IMR-90 (cell line): Measurements from ENCODE around the gene SMC1B. TPM values are rescaled to one million over a fixed set of nuclear protein-coding genes. Genes with fewer than 3 reads are reported as not detected.

Source experiments
- ATAC-seq: fragments of 200-7000 bp; cut with Tn5 transposase; 2 replicates; pipeline ENCODE4 v1.9.1; 2020; ENCODE audit warnings: low read depth, mild to moderate bottlenecking, moderate library complexity
- BruUV-seq: library from RNA; stranded (reverse); fragments of 400-500 nt; replicated peaks from 2 replicates; lab custom pipeline; 2021; lab: Mats Ljungman, UMichigan
- CTCF ChIA-PET: fragments of 300-600 bp; formaldehyde crosslinking; extraction: SDS; loops from one replicate; lab custom pipeline; 2021; ENCODE audit warnings: antibody characterized with exemption; lab: Yijun Ruan, JAX
- POLR2A ChIA-PET: fragments of 300-600 bp; sonication (Branson Sonifier 250); formaldehyde crosslinking; loops from one replicate; lab custom pipeline; 2022; ENCODE audit warnings: antibody characterized with exemption; ENCODE audit not compliant: unreplicated experiment; lab: Charles Lee
- DNase-seq: peaks from one replicate; pipeline ENCODE4 v3.0.0; 2013
- H2AFZ ChIP-seq: replicated peaks from 2 replicates; pipeline ENCODE3; 2013; ENCODE audit warnings: low read length, mild to moderate bottlenecking; ENCODE audit not compliant: poor library complexity
- H2AK5ac ChIP-seq: 2 replicates; pipeline ENCODE4 v1.6.1; 2013; ENCODE audit warnings: low read depth, low read length, inconsistent platforms
- H2AK9ac ChIP-seq: replicated peaks from 2 replicates; pipeline ENCODE3; 2013; ENCODE audit warnings: mild to moderate bottlenecking, low read depth, low read length, moderate library complexity; ENCODE audit not compliant: poor library complexity
- H2BK120ac ChIP-seq: 2 replicates; pipeline ENCODE4 v1.6.1; 2013; ENCODE audit warnings: low read depth, low read length, inconsistent platforms
- H2BK15ac ChIP-seq: 3 replicates; pipeline ENCODE4 v1.6.1; 2013; ENCODE audit warnings: low read depth, low read length, inconsistent platforms
- H2BK20ac ChIP-seq: 2 replicates; pipeline ENCODE4 v1.6.1; 2013; ENCODE audit warnings: low read depth, mild to moderate bottlenecking, inconsistent platforms, low read length, moderate library complexity
- H2BK5ac ChIP-seq: 2 replicates; pipeline ENCODE4 v1.6.1; 2013; ENCODE audit warnings: mild to moderate bottlenecking, low read depth, low read length, inconsistent platforms; ENCODE audit not compliant: poor library complexity, severe bottlenecking
- H3K14ac ChIP-seq: replicated peaks from 2 replicates; pipeline ENCODE4 v1.6.1; 2013; ENCODE audit warnings: low read depth, low read length, inconsistent platforms
- H3K18ac ChIP-seq: 2 replicates; pipeline ENCODE4 v1.6.1; 2013; ENCODE audit warnings: low read depth, low read length, control low read depth
- H3K23ac ChIP-seq: 2 replicates; pipeline ENCODE4 v1.6.1; 2013; ENCODE audit warnings: low read depth, low read length, inconsistent platforms
- H3K27ac ChIP-seq: 2 replicates; pipeline ENCODE4 v1.5.1; 2013; ENCODE audit warnings: mild to moderate bottlenecking, control low read depth, low read length; ENCODE audit not compliant: insufficient read depth
- H3K27me3 ChIP-seq: 2 replicates; pipeline ENCODE4 v1.6.1; 2013; ENCODE audit warnings: low read length; ENCODE audit not compliant: control insufficient read depth, insufficient read depth
- H3K36me3 ChIP-seq: 2 replicates; pipeline ENCODE4 v1.6.1; 2013; ENCODE audit warnings: low read length, mixed read lengths; ENCODE audit not compliant: control insufficient read depth, insufficient read depth
- H3K4ac ChIP-seq: 2 replicates; pipeline ENCODE4 v1.6.1; 2013; ENCODE audit warnings: low read depth, low read length, inconsistent platforms
- H3K4me1 ChIP-seq: 2 replicates; pipeline ENCODE4 v1.6.1; 2013; ENCODE audit warnings: low read length, mixed read lengths; ENCODE audit not compliant: control insufficient read depth, insufficient read depth
- H3K4me2 ChIP-seq: 2 replicates; pipeline ENCODE4 v1.6.1; 2013; ENCODE audit warnings: low read depth, mild to moderate bottlenecking, control low read depth, low read length, moderate library complexity
- H3K4me3 ChIP-seq: 2 replicates; pipeline ENCODE4 v1.5.1; 2013; ENCODE audit warnings: low read depth, mild to moderate bottlenecking, control low read depth, low read length, moderate library complexity; ENCODE audit not compliant: insufficient read depth
- H3K56ac ChIP-seq: 2 replicates; pipeline ENCODE4 v1.6.1; 2013; ENCODE audit warnings: low read length, inconsistent platforms; ENCODE audit not compliant: insufficient read depth; ENCODE audit errors: extremely low read depth
- H3K79me1 ChIP-seq, 2 experiments: 2 replicates each; pipeline ENCODE4 v1.6.1; 2013; ENCODE audit warnings: low read length in 2 of 2, inconsistent platforms in 1 of 2, low read depth in 1 of 2
- H3K9ac ChIP-seq: 2 replicates; pipeline ENCODE4 v1.6.1; 2013; ENCODE audit warnings: low read depth, low read length, control low read depth
- H3K9me1 ChIP-seq: 2 replicates; pipeline ENCODE4 v1.6.1; 2013; ENCODE audit warnings: low read length, inconsistent platforms; ENCODE audit not compliant: insufficient read depth
- H3K9me3 ChIP-seq: 2 replicates; pipeline ENCODE4 v1.6.1; 2013; ENCODE audit warnings: low read length; ENCODE audit not compliant: control insufficient read depth, insufficient read depth
- H4K20me1 ChIP-seq: 2 replicates; pipeline ENCODE4 v1.6.1; 2013; ENCODE audit warnings: low read length, inconsistent platforms; ENCODE audit not compliant: insufficient read depth
- H4K5ac ChIP-seq: 2 replicates; pipeline ENCODE4 v1.6.1; 2013; ENCODE audit warnings: mild to moderate bottlenecking, low read depth, low read length, control low read depth
- H4K8ac ChIP-seq, 2 experiments: 2 replicates each; pipeline ENCODE4 v1.6.1; 2013; ENCODE audit warnings: low read depth in 2 of 2, low read length in 2 of 2, control low read depth in 1 of 2, inconsistent platforms in 1 of 2
- H4K91ac ChIP-seq: 2 replicates; pipeline ENCODE4 v1.6.1; 2013; ENCODE audit warnings: low read depth, low read length, inconsistent platforms; ENCODE audit not compliant: insufficient read depth
- BHLHE40 ChIP-seq: fragments of 150-350 bp; IDR thresholded peaks from 2 replicates; pipeline ENCODE4 v1.6.1; 2016; ENCODE audit warnings: mild to moderate bottlenecking, low read depth, low read length
- CEBPB ChIP-seq: IDR thresholded peaks from 2 replicates; pipeline ENCODE4 v1.6.1; 2012; ENCODE audit warnings: low read depth, low read length, improper control_type of control experiment
- CHD1 ChIP-seq: IDR thresholded peaks from 2 replicates; pipeline ENCODE4 v1.6.1; 2012; ENCODE audit warnings: low read depth, low read length, improper control_type of control experiment
- ELK1 ChIP-seq: fragments of 150-350 bp; IDR thresholded peaks from 2 replicates; pipeline ENCODE4 v1.6.1; 2016; ENCODE audit warnings: low read depth, mild to moderate bottlenecking, low read length, moderate library complexity, borderline replicate concordance
- FOS ChIP-seq: fragments of 150-350 bp; IDR thresholded peaks from 2 replicates; pipeline ENCODE4 v1.6.1; 2016; ENCODE audit warnings: low read depth, low read length
- MAFK ChIP-seq: IDR thresholded peaks from 2 replicates; pipeline ENCODE4 v1.6.1; 2012; ENCODE audit warnings: low read depth, low read length, improper control_type of control experiment
- MAZ ChIP-seq: IDR thresholded peaks from 2 replicates; pipeline ENCODE4 v1.6.1; 2012; ENCODE audit warnings: low read depth, mild to moderate bottlenecking, low read length, improper control_type of control experiment, moderate library complexity, borderline replicate concordance
- MXI1 ChIP-seq: IDR thresholded peaks from 2 replicates; pipeline ENCODE4 v1.6.1; 2012; ENCODE audit warnings: low read depth, mild to moderate bottlenecking, low read length, moderate library complexity, borderline replicate concordance
- NFE2L2 ChIP-seq: fragments of 150-350 bp; IDR thresholded peaks from 2 replicates; pipeline ENCODE4 v1.6.1; 2016; ENCODE audit warnings: low read depth, mild to moderate bottlenecking, low read length
- POLR2A ChIP-seq: IDR thresholded peaks from 2 replicates; pipeline ENCODE4 v1.6.1; 2012; ENCODE audit warnings: mild to moderate bottlenecking, low read depth, low read length
- RAD21 ChIP-seq: IDR thresholded peaks from 2 replicates; pipeline ENCODE4 v1.6.1; 2012; ENCODE audit warnings: low read length, improper control_type of control experiment
- RCOR1 ChIP-seq: IDR thresholded peaks from 2 replicates; pipeline ENCODE4 v1.6.1; 2012; ENCODE audit warnings: mild to moderate bottlenecking, low read length, improper control_type of control experiment; ENCODE audit not compliant: insufficient replicate concordance
- RFX5 ChIP-seq: IDR thresholded peaks from 2 replicates; pipeline ENCODE4 v1.8.0; 2012; ENCODE audit warnings: low read depth, mild to moderate bottlenecking, low read length, moderate library complexity
- USF2 ChIP-seq: fragments of 150-350 bp; IDR thresholded peaks from 2 replicates; pipeline ENCODE4 v1.6.1; 2017; ENCODE audit warnings: mild to moderate bottlenecking, antibody characterized with exemption, low read length, low read depth
- WGBS, 2 experiments: methylation state at CpG; one replicate each; pipeline versions ENCODE4 v1.1.5 to v1.1.7; 2013; ENCODE audit warnings: missing lambda C conversion rate in 2 of 2; ENCODE audit not compliant: insufficient read length in 1 of 2; ENCODE audit errors: extremely low coverage in 2 of 2; 5-methylcytosine and 5-hydroxymethylcytosine counted together
- dilution Hi-C: fragments of 300-500 bp; cut with HindIII; formaldehyde crosslinking; loops from one replicate; pipeline ENCODE4 v1.14.3; 2018; ENCODE audit warnings: low sequenced_read_pairs; ENCODE audit not compliant: unreplicated experiment
- in situ Hi-C: fragments of 300-500 bp; cut with MboI; formaldehyde crosslinking; loops from 3 replicates; pipeline ENCODE4 v1.14.3; 2019; ENCODE audit warnings: low sequenced_read_pairs, inconsistent platforms, mixed read lengths
- intact Hi-C: fragments of 100-400 bp; cut with micrococcal nuclease; formaldehyde crosslinking; loops from 2 replicates; pipeline ENCODE4 v1.10.0; 2022
- polyA plus RNA-seq, 3 experiments: library from polyadenylated mRNA; depleted of rRNA; stranded (reverse); fragments of >200 nt; gene quantifications; 2 replicates each; pipeline ENCODE4 v1.2.3, GENCODE V29; 2012; ENCODE audit warnings: low replicate concordance in 1 of 3
- total RNA-seq: library from RNA; depleted of rRNA; stranded (reverse); fragments of >200 nt; gene quantifications from 2 replicates; pipeline ENCODE4 v1.2.3, GENCODE V29; 2012
- TF ChIP-seq, protein P1 (sequence below): conservative IDR thresholded peaks from 2 replicates; pipeline ENCODE4 v1.5.1; 2012; ENCODE audit warnings: mild to moderate bottlenecking, low read depth, low read length, improper control_type of control experiment

SMC1B gene
- total and polyA plus RNA-seq, 2 of the 4 experiments (the other 2 are of a cell fraction), result not detected

GRCh38 chr22:45429981-45430775 is 16.8 kb upstream of the SMC1B start:
- Histone ChIP-seq H2AK5ac (no peak overlapping the region), H3K4me2 (no peak overlapping the region), H3K9me1 (no peaks in the 10 kb centered on the region), H3K79me1 (no peaks in the 10 kb centered on the region), H4K20me1 (no peaks in the 10 kb centered on the region), H3K18ac (no peak overlapping the region), H4K5ac (no peak overlapping the region), H3K56ac (no peak overlapping the region), H4K91ac (no peak overlapping the region), H2BK20ac (no peak overlapping the region), H2AFZ (peak overlapping the region; percentile 35), H2BK15ac (no peak overlapping the region), H3K36me3 (no peaks in the 10 kb centered on the region), H3K9ac (no peak overlapping the region), H2AK9ac (no peak overlapping the region), H3K14ac (no peak overlapping the region), H3K4me1 (no peaks in the 10 kb centered on the region), H3K27ac (no peak overlapping the region), H2BK5ac (no peak overlapping the region), H3K9me3 (peaks cover 3% of the 10 kb centered on the region), H3K4ac (no peak overlapping the region), H4K8ac (no peak overlapping the region), H3K4me3 (no peak overlapping the region), H3K23ac (no peak overlapping the region), H2BK120ac (no peak overlapping the region), H3K27me3 (peaks cover 19% of the 10 kb centered on the region; the same call in 1 of the 2 replicates)
- CTCF ChIA-PET, result no interaction called here
- WGBS, 2 experiments, result 64% methylated on average over 6 of the region's 18 CpGs; no CpG with 5 or more reads in 1 of the 2 experiments
- dilution Hi-C loops, result no loop called here
- POLR2A ChIA-PET, result no interaction called here
- in situ Hi-C loops, result loop anchor here (5.0 kb wide), 1 partner anchor 163 kb away; no protein-coding TSS in a partner anchor
- ATAC-seq (no peak), DNase-seq (no peak)
- intact Hi-C loops, result no loop called here
- no TSS peak for BruUV-seq
- no peak for TF ChIP-seq BHLHE40
- no peak for TF ChIP-seq POLR2A
- no peak for TF ChIP-seq ELK1
- TF ChIP-seq, protein P1, sequence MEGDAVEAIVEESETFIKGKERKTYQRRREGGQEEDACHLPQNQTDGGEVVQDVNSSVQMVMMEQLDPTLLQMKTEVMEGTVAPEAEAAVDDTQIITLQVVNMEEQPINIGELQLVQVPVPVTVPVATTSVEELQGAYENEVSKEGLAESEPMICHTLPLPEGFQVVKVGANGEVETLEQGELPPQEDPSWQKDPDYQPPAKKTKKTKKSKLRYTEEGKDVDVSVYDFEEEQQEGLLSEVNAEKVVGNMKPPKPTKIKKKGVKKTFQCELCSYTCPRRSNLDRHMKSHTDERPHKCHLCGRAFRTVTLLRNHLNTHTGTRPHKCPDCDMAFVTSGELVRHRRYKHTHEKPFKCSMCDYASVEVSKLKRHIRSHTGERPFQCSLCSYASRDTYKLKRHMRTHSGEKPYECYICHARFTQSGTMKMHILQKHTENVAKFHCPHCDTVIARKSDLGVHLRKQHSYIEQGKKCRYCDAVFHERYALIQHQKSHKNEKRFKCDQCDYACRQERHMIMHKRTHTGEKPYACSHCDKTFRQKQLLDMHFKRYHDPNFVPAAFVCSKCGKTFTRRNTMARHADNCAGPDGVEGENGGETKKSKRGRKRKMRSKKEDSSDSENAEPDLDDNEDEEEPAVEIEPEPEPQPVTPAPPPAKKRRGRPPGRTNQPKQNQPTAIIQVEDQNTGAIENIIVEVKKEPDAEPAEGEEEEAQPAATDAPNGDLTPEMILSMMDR, result no peak
- no peak for TF ChIP-seq RAD21
- no peak for TF ChIP-seq MAZ
- TF ChIP-seq RCOR1, result no peak
- no peak for TF ChIP-seq CHD1
- no peak for TF ChIP-seq CEBPB
- TF ChIP-seq MAFK, result no peak
- no peak for TF ChIP-seq USF2
- no peak for TF ChIP-seq FOS
- no peak for TF ChIP-seq NFE2L2
- TF ChIP-seq MXI1, result no peak
- no peak for TF ChIP-seq RFX5
